GM18868 (cell line): Measurements from ENCODE around the gene ADISSP.
"Not testable (repeated sequence)": the region's sequence is repeated elsewhere in the genome, so short reads cannot be mapped to it uniquely, and the experiment has no call there.

ENCODE experiments used
- ATAC-seq: cut with Tn5 transposase; IDR thresholded peaks from one replicate; pipeline ENCODE4 v1.9.1; 2021; ENCODE audit warnings: mild to moderate bottlenecking, moderate library complexity; ENCODE audit not compliant: unreplicated experiment

The ADISSP gene

GRCh38 chr20:3798373-3798768, 30.8 kb upstream of the ADISSP start:
- ATAC-seq: no peak

DNA sequence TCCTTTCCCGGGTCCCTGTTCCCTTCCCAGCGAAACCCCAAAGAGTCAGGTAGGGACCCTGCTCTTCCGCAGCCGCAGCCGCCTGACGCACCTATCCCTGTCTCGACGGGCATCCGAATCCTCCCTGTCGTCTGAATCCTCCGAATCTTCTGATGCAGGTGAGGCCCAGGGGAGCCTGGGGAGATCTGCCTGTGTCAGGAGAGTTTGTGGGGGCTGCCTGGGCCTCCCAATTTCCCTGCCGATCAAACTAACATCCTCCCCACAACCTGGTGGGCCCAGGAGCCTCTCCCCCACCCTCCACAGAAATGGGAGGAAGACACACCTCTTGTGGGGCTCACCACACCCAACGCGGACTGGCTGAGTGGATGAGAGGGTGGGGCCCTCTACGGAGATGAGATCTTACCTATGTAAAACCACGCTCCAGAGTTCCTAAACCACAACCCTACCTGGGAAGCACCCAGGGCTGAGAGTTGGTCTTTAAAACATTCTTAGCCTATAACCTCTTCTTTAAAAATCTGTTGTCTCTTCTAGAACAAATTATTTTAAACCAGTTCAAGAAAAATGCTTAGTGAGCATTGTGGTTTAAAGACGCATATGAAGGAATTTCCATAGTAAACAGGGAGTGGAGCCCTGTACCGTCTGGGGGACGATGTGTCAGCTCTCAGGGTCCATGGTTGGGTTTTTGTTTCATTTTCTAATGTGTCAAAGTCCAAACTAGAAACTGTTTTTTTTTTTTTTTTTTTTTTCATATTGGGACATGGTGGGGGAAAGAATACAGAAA, 30.2 kb upstream of the ADISSP start:
- no peak for ATAC-seq

DNA sequence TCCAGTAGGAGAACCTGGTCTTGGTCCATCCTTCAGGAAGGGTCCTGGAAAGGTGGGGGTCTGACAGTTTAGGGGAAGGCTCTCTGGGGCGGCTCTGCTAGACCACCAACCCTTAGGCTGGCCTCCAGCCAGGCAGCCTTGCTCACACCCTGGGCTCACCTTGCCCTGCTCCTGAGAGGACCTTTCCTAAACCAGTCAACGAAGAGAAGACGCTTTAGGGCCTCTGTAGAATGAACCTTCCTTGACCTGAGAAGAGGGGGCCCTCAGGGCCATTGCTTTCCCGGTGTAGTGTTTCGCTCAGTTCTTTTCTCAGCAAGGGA, 29.6 kb upstream of the ADISSP start:
- no peak for ATAC-seq

DNA sequence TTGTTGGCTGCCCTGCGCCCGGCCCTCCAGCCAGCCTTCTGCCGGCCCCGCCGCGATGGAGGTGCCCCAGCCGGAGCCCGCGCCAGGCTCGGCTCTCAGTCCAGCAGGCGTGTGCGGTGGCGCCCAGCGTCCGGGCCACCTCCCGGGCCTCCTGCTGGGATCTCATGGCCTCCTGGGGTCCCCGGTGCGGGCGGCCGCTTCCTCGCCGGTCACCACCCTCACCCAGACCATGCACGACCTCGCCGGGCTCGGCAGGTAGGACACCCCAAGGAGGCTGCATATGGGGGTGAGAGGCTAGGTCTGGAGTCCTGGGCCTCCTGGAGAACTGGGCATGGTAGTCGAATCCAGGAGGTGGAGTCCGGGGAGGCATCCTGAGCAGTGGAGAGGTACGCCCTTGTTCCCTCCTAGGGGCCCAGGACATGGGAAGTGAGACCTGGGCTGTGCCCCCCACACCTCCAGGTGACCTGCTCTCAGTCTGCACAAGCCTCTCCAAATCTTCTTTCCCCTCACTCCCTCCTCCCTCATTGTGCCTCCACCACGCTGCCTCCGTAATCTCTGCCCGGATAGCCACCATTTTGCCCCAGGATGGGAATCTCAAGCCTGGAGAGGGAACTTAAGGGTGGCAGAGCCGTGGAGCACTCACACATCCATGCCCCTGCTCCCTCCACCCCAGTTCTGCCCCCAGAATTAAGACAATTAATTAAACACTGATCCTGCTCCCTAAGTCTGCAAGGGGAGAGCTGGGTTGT, 29.1 kb upstream of the ADISSP start:
- ATAC-seq: no peak

DNA sequence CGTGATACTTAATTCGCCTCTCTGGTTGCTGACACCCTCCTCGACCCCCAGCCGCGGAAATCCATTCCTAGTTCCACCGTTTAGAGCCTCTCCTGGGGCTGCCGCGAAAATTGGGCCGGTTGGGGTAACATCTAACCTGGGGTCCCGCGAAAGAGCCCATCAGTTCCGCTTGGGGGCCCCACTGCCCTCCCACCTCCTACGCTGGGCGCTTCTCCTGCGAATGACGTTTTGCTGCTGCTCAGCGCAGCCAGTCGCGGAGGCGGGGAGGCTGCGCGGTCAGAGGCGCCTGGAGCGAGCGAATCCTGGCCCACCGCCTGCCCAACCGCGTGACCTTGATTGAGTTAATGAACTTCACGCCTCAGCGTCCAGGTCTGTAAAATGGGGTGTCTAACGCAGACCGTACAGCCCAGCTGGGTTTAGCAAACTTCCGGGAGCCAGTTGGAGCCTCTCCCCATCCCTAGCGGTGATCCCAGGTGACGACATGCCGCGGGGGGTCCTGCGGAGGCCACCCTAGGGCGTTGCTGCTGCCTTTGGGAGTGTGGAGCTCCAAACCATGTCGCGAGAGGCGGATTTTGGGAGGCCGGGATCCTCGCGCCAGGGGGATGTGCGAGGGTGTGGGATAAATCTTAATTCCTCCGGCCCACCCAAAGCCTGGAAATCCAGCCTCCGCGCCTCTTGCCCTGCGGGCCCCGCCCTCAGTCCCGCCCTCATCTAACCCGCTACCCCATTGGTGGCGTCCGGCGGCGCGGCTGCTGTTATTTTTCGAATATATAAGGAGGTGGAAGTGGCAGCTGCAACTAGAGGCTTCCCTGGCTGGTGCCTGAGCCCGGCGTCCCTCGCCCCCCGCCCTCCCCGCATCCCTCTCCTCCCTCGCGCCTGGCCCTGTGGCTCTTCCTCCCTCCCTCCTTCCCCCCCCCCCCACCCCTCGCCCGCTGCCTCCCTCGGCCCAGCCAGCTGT, 28.2 kb upstream of the ADISSP start, which contains the start of gene CDC25B:
Gene CDC25B, plus strand, starts transcription at position 800 of the 958 bp plus-strand sequence. CDS start 222 bp downstream, outside the sequence.
- peak; percentile 74 for ATAC-seq

DNA sequence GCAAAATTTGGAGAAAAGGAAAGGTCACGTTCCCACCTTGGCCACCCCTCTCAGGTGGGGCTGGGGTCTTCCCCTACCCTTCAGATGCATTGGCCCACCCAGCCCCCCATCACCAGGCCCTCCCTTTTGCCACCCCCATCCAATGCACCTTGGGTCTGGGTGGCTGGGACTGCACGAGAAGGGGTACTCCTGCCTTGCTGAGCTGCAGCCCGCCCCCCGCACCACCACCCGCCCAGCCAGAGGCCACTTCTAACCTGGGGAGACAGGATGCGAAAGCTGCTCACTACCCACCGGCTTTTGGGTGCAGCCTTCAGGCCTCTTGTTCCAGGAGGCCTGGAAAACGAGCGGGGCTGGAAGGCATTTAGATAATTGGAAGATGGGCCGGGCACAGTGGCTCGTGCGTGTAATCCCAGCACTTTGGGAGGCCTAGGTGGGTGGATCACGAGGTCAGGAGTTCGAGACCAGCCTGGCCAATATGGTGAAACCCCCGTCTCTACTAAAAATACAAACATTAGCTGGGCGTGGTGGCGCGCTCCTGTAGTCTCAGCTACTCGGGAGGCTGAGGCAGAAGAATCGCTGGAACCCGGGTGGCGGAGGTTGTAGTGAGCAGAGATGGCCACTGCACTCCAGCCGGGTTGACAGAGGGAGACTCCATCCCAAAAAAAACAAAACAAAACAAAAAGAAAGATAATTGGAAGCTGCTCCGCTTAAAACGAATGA, 27.3 kb upstream of the ADISSP start:
- ATAC-seq: no peak

DNA sequence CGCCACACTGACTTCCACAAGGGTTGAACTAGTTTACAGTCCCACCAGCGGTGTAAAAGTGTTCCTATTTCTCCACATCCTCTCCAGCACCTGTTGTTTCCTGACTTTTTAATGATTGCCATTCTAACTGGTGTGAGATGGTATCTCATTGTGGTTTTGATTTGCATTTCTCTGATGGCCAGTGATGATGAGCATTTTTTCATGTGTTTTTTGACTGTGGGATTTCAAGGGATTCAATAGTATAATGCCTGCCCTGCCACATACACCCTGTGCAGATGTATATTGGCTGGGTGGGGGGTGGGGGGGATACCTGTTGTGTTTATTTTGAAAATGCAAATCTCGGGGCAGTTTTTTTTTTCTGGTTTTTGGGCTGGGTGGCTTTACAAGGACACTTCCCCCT, 26.6 kb upstream of the ADISSP start:
- ATAC-seq: not testable (repeated sequence)

- ATAC-seq: not testable (repeated sequence)
Observed at GRCh38 chr20:3789201-3789600, 21.6 kb upstream of the ADISSP start.

DNA sequence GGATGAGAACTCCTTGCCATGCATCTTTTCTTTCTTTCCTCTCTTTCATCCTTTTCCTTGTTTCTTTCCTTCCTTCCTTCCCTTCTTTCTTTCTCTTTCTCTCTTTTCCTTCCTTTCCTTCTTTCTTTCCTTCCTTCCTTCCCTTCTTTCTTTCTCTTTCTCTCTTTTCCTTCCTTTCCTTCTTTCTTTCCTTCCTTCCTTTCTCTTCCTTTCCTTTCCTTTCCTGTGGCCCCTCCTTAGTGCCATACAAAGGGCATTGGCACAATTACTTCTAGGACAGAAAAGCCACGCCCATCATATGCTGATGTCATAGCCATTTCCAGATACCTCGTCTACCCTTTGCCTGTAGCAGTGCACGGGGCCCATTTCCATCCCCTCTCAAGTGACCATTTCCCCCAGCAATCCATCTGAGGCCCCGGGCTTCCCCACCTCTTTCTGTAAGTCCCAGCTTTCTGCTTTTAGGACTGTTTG, 21.2 kb upstream of the ADISSP start:
- ATAC-seq: no peak

GRCh38 chr20:3787324-3788014, 19.9 kb upstream of the ADISSP start:
- no peak for ATAC-seq

DNA sequence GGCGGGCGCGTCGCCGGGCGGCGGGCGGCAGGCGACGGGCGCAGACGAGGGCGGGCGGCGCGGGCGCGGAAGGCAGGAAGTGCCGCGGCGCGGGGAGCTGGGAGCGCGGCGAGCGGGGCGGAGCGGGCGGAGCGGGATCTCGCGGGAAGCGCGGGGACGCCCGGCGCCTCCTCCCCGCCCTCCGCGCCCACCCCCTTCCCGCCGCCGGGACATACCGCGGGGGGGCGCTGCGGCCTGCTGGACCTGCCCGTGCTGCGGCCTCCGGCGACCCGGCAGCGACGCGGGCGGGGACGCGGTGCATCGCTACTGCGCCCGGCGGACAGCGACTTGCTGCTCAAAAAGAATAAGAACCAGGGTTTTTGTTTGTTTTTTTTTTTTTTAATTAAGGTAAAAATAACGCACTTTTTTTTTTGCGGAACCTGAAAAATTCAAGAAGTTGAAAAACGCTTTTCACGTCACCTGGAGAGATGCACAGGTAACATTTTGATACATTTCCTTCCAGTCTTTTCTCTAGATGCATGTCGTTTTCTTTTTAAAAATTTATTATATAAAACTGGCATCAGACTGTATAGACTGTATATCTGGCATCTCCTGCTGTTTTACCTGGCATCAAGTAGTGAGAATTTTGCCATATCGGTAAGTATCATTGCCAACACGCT, 19.2 kb upstream of the ADISSP start, which contains the start of gene CENPB:
Gene CENPB, minus strand, starts transcription at position 76 of the 659 bp plus-strand sequence. CDS start 257 bp downstream, outside the sequence.
- peak; percentile 86 for ATAC-seq

GRCh38 chr20:3786126-3786484, 18.6 kb upstream of the ADISSP start:
- peak; percentile 26 for ATAC-seq

GRCh38 chr20:3785240-3786125, 17.9 kb upstream of the ADISSP start:
- no peak for ATAC-seq

GRCh38 chr20:3784863-3785239, 17.3 kb upstream of the ADISSP start:
- ATAC-seq: no peak

GRCh38 chr20:3784216-3784853, 16.8 kb upstream of the ADISSP start:
- no peak for ATAC-seq

- ATAC-seq: no peak
Observed at GRCh38 chr20:3783511-3784195, 16.1 kb upstream of the ADISSP start.

- no peak for ATAC-seq
Observed at GRCh38 chr20:3783068-3783489, 15.5 kb upstream of the ADISSP start.
